Measurements from ENCODE around the gene ZNRF3.

Gene ZNRF3

GRCh38 chr22:28997342-28997741, 114.0 kb downstream of the ZNRF3 start:
- no peaks in the 10 kb centered on the region for H3K4me1 ChIP-seq (ENCODE audit: insufficient read depth, low read length)

DNA sequence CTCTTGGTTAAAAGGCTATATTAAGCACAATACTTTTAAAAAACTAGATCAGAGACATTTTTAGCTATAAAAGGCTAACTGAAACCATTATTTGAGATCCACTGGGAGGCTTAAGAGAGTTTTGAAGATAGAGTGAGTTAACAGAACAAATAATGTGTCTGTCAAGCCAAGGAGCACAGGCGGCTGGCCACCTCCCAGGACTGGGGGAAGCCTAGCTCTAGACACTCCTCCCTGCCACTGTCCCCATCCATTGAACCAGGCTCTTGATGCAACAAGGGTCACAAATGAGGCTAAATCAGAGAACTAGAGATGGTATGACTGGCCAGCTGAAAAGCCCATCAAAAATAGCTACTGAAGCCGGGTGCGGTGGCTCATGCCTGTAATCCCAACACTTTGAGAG, 115.3 kb downstream of the ZNRF3 start:
- Histone ChIP-seq H3K36me3 (ENCODE audit: insufficient read depth, low read length) (no peaks in the 10 kb centered on the region), H3K4me2 (ENCODE audit: insufficient read depth, low read length) (no peak overlapping the region), H3K4me3 (ENCODE audit: low read depth in 1 of 2, low read length in 2 of 2) (no peak overlapping the region), H3K9ac (ENCODE audit: low read depth, low read length) (no peak overlapping the region), H3K27me3 (ENCODE audit: insufficient read depth, low read length, poor library complexity) (no peaks in the 10 kb centered on the region), H3K27ac (ENCODE audit: low read length) (no peak overlapping the region), H4K20me1 (ENCODE audit: insufficient read depth, low read length) (peaks cover 12% of the 10 kb centered on the region; the same call in 1 of the 2 replicates), H3K79me2 (ENCODE audit: insufficient read depth, low read length) (no peaks in the 10 kb centered on the region), H3K9me3 (ENCODE audit: insufficient read depth, low read length, severe bottlenecking) (no peaks in the 10 kb centered on the region), H3K4me1 (ENCODE audit: insufficient read depth, low read length) (no peaks in the 10 kb centered on the region), H2AFZ (ENCODE audit: low read depth, low read length) (no peak overlapping the region)
- no peak for ATAC-seq (ENCODE audit: insufficient read depth, low read depth)
- no peak for DNase-seq
- TF ChIP-seq, protein P1, sequence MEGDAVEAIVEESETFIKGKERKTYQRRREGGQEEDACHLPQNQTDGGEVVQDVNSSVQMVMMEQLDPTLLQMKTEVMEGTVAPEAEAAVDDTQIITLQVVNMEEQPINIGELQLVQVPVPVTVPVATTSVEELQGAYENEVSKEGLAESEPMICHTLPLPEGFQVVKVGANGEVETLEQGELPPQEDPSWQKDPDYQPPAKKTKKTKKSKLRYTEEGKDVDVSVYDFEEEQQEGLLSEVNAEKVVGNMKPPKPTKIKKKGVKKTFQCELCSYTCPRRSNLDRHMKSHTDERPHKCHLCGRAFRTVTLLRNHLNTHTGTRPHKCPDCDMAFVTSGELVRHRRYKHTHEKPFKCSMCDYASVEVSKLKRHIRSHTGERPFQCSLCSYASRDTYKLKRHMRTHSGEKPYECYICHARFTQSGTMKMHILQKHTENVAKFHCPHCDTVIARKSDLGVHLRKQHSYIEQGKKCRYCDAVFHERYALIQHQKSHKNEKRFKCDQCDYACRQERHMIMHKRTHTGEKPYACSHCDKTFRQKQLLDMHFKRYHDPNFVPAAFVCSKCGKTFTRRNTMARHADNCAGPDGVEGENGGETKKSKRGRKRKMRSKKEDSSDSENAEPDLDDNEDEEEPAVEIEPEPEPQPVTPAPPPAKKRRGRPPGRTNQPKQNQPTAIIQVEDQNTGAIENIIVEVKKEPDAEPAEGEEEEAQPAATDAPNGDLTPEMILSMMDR (IDR thresholded peaks at IDR 0.05; ENCODE audit: borderline replicate concordance, extremely low read depth, low read length, poor library complexity, severe bottlenecking), result no peak
- TF ChIP-seq EZH2 (IDR thresholded peaks at IDR 0.05; ENCODE audit: borderline replicate concordance, low read depth, low read length, severe bottlenecking), result no peak

More at GRCh38 chr22:28997342-28997741, 114.0 kb downstream of the ZNRF3 start:
- no peak for ATAC-seq (ENCODE audit: insufficient read depth, low read depth)
- no peaks in the 10 kb centered on the region for H3K79me2 ChIP-seq (ENCODE audit: insufficient read depth, low read length)
- no peaks in the 10 kb centered on the region for H3K9me3 ChIP-seq (ENCODE audit: insufficient read depth, low read length, severe bottlenecking)
- H3K9ac ChIP-seq (ENCODE audit: low read depth, low read length), result no peak overlapping the region
- no peak overlapping the region for H3K4me3 ChIP-seq (ENCODE audit: low read depth in 1 of 2, low read length in 2 of 2)
- no peaks in the 10 kb centered on the region for H3K36me3 ChIP-seq (ENCODE audit: insufficient read depth, low read length)
- TF ChIP-seq EZH2 (IDR thresholded peaks at IDR 0.05; ENCODE audit: borderline replicate concordance, low read depth, low read length, severe bottlenecking), result no peak
- TF ChIP-seq, protein P1 (IDR thresholded peaks at IDR 0.05; ENCODE audit: borderline replicate concordance, extremely low read depth, low read length, poor library complexity, severe bottlenecking), result no peak
- H4K20me1 ChIP-seq (ENCODE audit: insufficient read depth, low read length), result peaks cover 18% of the 10 kb centered on the region; the same call in 1 of the 2 replicates
- no peak overlapping the region for H2AFZ ChIP-seq (ENCODE audit: low read depth, low read length)
- DNase-seq, result no peak
- no peak overlapping the region for H3K27ac ChIP-seq (ENCODE audit: low read length)
- no peaks in the 10 kb centered on the region for H3K27me3 ChIP-seq (ENCODE audit: insufficient read depth, low read length, poor library complexity)
- no peak overlapping the region for H3K4me2 ChIP-seq (ENCODE audit: insufficient read depth, low read length)

DNA sequence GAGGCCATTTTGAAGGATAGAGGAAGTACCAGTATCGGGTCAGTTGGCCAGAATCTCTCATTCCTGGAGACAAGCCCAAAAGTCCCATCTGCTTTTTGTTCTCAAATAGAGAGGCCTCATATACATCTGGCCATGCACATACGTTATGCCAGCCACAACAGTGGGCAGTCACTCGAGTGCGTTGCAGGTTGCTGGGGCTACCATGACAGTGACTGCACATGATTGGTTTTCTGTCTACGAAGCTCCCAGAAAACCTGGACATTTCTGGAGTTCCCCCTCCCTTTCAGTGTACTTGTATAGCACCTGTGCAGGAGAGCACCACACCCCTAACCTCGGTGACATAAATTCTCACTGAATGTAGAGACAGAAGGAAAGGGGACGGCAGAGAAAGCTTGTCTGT, 116.1 kb downstream of the ZNRF3 start:
- Histone ChIP-seq H3K36me3 (ENCODE audit: insufficient read depth, low read length) (no peaks in the 10 kb centered on the region), H2AFZ (ENCODE audit: low read depth, low read length) (no peak overlapping the region), H3K9me3 (ENCODE audit: insufficient read depth, low read length, severe bottlenecking) (no peaks in the 10 kb centered on the region), H4K20me1 (ENCODE audit: insufficient read depth, low read length) (peaks cover 16% of the 10 kb centered on the region; the same call in 1 of the 2 replicates), H3K79me2 (ENCODE audit: insufficient read depth, low read length) (no peaks in the 10 kb centered on the region), H3K4me3 (ENCODE audit: low read depth in 1 of 2, low read length in 2 of 2) (no peak overlapping the region), H3K9ac (ENCODE audit: low read depth, low read length) (no peak overlapping the region), H3K27me3 (ENCODE audit: insufficient read depth, low read length, poor library complexity) (no peaks in the 10 kb centered on the region), H3K4me1 (ENCODE audit: insufficient read depth, low read length) (no peaks in the 10 kb centered on the region), H3K27ac (ENCODE audit: low read length) (no peak overlapping the region), H3K4me2 (ENCODE audit: insufficient read depth, low read length) (no peak overlapping the region)
- TF ChIP-seq, protein P1 (IDR thresholded peaks at IDR 0.05; ENCODE audit: borderline replicate concordance, extremely low read depth, low read length, poor library complexity, severe bottlenecking), result no peak
- no peak for TF ChIP-seq EZH2 (IDR thresholded peaks at IDR 0.05; ENCODE audit: borderline replicate concordance, low read depth, low read length, severe bottlenecking)
- ATAC-seq (ENCODE audit: insufficient read depth, low read depth), result no peak
- no peak for DNase-seq
